ENCODE measurements around the gene TMEM132E.

DNA sequence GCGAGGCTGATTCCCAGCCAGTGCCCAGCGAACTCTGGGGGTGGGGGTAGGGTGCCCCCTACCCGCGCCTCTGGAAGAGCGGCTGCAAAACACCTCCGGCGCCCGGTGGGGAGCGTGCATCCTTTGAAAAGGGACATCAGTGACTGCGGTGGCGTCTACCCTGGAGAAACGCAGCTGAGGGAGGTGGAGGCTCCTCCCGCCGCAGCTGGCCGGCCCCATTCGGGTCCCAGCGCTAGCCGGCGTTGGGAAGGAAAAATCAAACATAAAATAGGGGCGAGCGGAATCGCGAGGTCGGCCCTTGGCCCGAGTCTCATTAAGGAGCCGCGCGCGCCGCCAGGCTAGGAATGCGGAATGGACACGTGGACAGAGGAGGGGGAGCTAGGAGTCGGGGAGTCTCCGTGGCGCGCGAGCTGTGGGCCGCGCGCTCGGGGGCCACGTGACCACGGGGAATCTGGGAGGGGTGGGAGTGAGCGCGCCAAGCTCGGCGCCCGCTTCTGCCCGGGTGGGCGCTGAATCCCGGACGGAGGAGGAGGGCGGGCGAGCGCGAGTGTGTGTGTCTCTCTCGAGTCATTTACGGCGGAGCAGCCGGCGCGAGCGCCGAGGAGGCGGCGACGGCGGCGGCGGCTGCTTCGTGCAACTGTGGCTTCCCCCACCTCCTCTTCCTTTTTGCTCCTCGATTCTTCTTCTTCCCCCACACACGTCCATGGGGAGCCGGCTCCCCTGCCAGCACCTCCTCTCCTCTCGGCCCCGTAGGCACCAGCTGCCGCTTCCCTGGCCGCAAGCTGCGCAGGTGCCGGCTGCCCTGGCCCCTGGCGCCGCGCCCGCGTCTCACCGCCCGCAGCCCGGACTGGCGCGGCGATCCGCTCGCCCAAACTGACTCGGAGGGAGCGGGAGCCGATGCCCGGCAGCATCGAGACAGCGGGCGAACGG, at the start of gene TMEM132E:
- TF ChIP-seq, protein P1, sequence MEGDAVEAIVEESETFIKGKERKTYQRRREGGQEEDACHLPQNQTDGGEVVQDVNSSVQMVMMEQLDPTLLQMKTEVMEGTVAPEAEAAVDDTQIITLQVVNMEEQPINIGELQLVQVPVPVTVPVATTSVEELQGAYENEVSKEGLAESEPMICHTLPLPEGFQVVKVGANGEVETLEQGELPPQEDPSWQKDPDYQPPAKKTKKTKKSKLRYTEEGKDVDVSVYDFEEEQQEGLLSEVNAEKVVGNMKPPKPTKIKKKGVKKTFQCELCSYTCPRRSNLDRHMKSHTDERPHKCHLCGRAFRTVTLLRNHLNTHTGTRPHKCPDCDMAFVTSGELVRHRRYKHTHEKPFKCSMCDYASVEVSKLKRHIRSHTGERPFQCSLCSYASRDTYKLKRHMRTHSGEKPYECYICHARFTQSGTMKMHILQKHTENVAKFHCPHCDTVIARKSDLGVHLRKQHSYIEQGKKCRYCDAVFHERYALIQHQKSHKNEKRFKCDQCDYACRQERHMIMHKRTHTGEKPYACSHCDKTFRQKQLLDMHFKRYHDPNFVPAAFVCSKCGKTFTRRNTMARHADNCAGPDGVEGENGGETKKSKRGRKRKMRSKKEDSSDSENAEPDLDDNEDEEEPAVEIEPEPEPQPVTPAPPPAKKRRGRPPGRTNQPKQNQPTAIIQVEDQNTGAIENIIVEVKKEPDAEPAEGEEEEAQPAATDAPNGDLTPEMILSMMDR (IDR thresholded peaks at IDR 0.05; ENCODE audit: low read depth, low read length), result no peak
- TF ChIP-seq EZH2phosphoT487 (IDR thresholded peaks at IDR 0.05; ENCODE audit: low read depth), result no peak

All from OCI-LY3 (cell line).